Retinal pigment epithelial cell (primary cell): ENCODE results near the gene CHIC2.

Source experiments
- DNase-seq: peaks from one replicate; pipeline ENCODE4 v3.0.0-alpha.2; 2010; ENCODE audit warnings: low read depth
- H3K4me3 ChIP-seq: 2 replicates; pipeline ENCODE4 v1.5.1; 2011; ENCODE audit warnings: mild to moderate bottlenecking, low read length, control low read depth, moderate library complexity
- TF ChIP-seq, protein P1 (sequence below): conservative IDR thresholded peaks from 2 replicates; pipeline ENCODE4 v1.5.1; 2011; ENCODE audit warnings: low read depth, low read length, control low read depth, inconsistent platforms

Gene CHIC2

DNA sequence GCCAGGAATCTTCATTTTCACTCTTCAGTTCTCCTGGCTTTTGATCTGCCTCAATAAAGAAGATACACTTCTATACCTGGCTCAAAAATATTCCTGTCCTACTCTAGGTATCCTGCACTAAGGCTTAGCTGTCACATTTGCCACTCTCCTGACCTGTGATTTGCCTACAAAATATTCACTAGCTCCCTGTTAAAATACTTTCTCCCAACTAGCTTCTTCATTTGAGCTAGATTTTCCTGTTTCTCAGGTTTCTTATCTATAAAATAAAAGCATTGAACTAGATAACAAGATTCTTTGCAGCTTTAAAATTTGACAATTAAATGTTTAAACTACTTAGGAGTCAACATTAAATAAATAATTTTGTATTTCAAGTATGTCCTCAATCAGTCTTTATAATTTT lies 53.2 kb downstream of the CHIC2 start:
- TF ChIP-seq, protein P1, sequence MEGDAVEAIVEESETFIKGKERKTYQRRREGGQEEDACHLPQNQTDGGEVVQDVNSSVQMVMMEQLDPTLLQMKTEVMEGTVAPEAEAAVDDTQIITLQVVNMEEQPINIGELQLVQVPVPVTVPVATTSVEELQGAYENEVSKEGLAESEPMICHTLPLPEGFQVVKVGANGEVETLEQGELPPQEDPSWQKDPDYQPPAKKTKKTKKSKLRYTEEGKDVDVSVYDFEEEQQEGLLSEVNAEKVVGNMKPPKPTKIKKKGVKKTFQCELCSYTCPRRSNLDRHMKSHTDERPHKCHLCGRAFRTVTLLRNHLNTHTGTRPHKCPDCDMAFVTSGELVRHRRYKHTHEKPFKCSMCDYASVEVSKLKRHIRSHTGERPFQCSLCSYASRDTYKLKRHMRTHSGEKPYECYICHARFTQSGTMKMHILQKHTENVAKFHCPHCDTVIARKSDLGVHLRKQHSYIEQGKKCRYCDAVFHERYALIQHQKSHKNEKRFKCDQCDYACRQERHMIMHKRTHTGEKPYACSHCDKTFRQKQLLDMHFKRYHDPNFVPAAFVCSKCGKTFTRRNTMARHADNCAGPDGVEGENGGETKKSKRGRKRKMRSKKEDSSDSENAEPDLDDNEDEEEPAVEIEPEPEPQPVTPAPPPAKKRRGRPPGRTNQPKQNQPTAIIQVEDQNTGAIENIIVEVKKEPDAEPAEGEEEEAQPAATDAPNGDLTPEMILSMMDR: no peak
- H3K4me3 ChIP-seq: no peak overlapping the region
- no peak for DNase-seq

DNA sequence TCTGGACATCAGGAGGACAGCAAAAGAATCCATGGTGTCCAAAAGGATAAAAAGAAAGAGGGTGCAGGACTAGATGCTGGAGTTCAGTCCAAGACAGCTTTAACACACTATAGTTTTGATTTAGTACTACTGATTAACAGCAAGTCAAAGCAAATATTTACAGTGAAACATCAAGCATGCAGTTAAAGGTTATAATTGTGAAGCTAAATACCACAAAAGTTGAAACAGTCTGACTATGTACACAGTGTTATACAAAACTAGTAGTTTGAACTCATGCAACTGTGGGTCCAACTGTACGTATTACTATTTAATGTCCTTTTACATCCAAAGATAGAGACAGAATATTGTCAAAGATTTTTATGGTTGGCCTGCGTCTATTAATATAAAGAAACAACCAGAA lies 57.6 kb downstream of the CHIC2 start:
- no peak overlapping the region for H3K4me3 ChIP-seq
- no peak for DNase-seq
- TF ChIP-seq, protein P1: no peak

DNA sequence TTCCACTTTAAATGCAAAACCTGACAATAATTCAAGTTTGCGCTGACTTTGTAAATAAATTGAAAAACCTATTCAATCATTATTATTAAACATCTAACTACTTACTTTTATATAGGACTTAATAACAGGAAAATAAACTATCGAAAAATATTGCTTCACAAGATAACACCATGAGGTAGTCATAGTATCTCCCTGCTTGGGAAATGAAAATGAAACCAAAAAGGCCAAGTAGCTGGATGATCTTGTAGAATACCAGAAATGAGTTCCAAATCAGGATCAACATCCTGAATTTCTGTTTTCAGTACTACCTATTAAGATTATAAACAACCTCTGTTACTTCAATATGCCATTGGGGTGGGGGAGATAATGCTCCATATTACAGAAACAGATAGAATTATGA lies 58.9 kb downstream of the CHIC2 start:
- TF ChIP-seq, protein P1: no peak
- no peak overlapping the region for H3K4me3 ChIP-seq
- no peak for DNase-seq

DNA sequence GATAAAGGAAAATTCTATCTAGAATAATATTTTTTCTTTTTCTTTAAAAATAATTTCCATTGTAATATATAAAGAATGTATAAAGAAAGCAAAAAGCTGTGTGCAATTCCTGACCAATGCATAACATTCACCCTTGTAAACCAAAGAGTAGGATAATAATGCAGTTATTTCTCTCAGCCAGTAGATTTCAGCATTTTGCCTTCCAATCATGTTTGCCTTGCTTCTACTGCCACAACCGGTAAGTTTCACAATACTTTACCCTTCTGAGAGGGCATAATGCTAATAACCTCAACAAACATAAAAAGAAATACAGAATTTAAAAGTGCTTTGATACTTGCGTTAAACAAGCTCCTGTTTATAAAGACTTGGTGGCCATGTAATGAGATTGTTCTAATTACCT lies 59.9 kb downstream of the CHIC2 start:
- no peak overlapping the region for H3K4me3 ChIP-seq
- no peak for DNase-seq
- TF ChIP-seq, protein P1: no peak

DNA sequence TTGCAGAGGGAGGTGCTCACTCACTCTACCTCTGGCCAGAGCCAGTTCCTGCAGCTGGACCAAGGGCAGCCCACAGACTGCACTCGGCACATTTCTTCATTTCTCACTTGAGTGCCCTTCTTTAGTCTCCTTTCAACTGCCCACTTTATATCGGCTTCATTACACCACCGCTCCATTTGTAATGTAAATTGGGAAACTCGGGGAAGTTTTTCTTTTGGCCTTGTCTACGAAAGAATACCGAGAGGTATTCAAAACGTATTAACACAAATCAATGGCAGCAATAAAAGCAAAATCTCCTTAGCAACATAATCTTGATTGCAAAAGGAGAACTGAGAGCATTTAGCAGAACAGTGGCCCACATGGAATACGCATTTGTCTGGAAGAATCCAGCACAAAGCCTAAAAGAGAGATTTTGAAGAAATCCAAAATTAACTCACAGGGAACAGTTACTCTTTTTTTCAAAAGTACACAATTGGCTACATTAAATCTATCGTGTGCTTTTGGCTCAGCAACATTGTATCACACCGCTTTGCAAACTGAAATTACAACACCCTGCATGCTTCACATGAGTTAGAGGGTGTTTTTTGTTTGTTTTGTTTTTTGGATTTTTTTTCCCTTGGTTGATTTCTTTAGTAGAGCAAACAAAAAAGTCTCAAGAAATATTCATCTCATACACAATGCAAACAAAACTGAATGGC lies 62.6 kb downstream of the CHIC2 start:
- TF ChIP-seq, protein P1: no peak
- no peak for DNase-seq
- H3K4me3 ChIP-seq: no peak overlapping the region

DNA sequence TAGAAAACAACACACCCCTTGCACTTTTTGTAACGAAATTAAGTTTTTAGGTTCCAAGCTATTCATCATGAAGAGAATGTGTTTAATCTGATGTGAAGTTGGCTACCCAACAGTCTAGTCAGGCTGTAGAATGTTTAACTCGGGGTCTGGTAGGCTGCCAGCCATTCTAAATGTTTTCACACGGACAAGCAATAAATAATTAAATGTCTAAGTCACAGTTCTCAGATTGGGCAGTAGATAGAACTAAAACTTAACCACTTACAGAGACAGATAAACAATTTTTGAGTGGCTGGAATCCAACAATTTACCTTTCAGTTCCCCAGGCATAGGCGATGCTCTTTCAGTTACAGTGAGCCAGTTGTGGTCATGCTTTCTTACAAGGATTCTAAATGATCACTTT lies 66.5 kb downstream of the CHIC2 start:
- no peak overlapping the region for H3K4me3 ChIP-seq
- TF ChIP-seq, protein P1: no peak
- no peak for DNase-seq

DNA sequence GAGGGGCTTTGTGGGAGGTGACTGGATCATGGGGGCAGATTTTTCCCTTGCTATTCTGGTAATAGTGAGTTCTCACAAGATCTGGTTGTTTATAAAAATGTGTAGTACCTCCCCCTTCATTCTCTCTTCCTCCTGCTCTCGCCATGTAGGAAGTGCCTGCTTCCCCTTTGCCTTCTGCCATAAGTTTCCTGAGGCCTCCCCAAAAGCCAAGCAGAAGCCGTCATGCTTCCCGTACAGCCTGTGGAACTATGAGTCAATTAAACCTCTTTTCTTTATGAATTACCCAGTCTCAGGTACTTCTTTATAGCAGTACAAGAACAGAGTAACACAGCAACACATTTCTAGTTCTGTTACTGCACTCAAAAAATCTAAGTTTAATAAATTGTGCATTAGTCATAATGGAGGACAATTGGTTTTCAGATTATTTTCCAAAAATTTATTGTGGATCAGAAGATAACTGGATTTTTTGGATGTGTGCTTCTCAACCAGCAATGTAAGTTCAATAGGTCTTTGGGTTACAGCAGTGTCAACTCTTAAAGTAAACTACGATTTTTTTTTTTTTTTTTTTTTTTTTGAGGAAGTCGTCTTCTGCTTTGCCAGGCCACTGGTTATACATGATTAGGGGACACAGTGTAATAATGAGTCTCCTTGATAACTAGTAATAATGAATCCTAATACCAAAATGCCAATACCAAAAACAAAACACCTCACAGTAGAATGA lies 69.9 kb downstream of the CHIC2 start:
- H3K4me3 ChIP-seq: no peak overlapping the region
- TF ChIP-seq, protein P1: no peak
- no peak for DNase-seq
